ENCODE measurements around the gene SLC22A31.

The SLC22A31 gene

GRCh38 chr16:89216315-89217137, 16.2 kb upstream of the SLC22A31 start:
- peak; percentile 88 for DNase-seq (ENCODE audit: low spot score)

DNA sequence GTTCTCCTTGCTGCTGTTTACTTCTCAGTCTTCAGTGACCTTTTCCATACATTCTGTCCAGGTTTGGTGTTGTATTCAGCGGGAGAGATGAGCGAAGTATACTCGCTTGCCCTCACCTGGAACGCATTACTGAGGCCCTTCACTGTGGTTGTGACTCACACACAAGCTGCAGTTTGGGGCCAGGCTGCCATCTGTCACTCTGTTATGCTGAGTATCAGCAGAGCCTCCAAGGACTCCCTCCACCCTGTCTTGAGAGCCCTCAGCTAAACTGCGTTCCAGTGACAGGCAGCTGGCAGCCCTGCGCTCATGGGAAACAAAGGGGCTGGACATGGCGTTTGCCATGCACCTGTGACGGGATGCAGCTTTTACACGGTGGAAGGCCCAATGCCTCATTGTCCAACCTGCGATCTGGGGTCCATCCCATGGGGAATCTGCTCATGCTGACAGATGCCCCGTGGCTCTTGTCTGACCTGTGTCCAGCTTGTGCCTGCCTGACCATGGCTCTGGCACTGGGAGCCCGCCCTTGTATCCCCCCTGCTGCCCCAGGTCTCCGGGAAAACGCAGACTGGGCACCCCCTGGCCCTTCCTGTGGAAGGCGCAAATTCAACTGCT, 10.7 kb upstream of the SLC22A31 start:
- no peak for DNase-seq (ENCODE audit: low spot score)

DNA sequence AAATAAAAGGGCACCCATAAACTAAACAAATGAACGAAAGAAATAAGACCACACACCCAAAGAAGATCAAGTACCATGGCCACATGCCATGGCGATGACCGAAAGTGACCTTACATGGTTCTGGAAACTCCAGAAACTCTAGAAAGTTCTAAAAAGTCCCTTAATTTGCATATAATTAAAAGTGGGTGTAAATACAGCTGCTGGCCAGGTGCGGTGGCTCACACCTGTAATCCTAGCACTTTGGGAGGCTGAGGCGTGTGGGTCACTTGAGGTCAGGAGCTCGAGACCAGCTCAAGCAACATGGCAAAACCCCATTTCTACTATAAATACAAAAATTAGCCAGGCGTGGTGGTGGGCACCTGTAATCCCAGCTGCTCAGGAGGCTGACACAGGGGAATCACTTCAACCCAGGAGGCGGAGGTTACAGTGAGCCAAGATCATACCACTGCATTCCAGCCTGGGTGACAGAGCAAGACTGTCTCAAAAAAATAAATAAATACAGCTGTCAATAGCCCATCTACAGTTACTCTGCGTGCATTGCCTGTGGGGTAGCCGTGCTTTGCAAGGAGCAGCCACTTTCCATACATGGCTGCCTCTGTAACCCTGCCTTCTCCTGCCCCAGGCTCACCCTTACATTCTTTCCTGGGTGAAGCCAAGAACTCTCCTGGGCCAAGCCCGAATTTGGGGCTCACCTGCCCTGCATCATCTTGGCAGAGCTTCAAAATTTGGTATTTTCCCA, 10.0 kb upstream of the SLC22A31 start:
- DNase-seq (ENCODE audit: low spot score): no peak

- DNase-seq (ENCODE audit: low spot score): no peak
Observed at GRCh38 chr16:89209522-89210044, 9.2 kb upstream of the SLC22A31 start.

DNA sequence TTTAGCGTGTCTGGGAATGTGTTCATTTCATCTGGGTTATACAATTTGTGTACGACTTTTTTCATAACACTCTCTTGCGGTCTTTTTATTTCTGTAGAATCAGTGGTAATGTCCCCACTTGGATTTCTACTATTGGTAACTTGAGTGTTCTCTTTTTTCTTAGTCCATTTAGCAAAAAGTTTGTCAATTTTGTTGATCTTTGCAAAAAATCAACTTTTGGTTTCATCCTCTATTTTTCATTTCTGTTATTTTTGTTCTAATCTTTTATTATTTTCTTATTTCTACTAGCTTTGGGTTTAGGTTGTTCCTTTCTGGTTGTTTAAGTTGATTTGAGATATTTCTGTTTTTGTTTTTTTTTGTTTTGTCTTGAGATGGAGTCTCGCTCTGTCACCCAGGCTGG, 7.7 kb upstream of the SLC22A31 start:
- no peak for DNase-seq (ENCODE audit: low spot score)

DNA sequence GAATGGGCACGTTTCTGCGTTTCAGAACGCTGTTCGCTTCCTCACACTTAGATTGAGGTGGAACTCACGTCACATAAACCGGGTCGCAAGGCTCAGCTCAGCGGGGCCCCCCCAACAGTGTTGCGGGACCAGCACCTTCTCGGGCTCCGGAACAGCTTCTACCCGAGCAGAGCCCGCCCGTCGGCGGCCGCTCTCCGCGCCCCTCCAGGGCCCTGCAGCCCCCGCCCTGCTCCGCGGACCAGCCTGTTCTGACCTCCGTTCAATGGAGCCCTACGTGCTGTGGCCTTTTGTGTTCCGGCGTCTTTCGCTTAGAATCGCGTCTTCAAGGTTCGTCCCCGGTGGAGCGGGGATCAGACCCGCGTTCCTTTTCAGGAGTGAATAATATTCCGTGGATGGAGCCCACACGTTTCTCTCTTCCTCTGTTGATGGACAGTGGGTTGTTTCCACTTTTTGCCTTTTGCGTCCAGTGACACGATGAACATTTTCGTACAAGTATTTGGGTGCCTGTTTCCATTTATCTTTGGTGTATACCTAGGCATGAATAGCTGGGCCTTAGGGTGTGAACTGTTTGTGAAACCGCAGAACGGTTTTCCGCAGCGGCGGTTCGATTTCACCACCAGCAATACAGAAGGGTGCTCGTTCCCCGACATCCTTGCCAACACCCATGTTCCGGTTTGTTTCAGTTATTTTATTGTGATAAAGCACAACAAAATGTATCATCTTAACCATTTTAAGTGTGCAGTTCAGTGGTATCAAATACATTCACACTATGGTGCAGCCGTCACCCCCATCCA, 2.3 kb upstream of the SLC22A31 start:
- DNase-seq (ENCODE audit: low spot score): no peak

GRCh38 chr16:89201439-89202377, 1.4 kb upstream of the SLC22A31 start:
- DNase-seq (ENCODE audit: low spot score): peak; percentile 69

- DNase-seq (ENCODE audit: low spot score): no peak
Observed at GRCh38 chr16:89200850-89201411, 594 bp upstream of the SLC22A31 start.

- DNase-seq (ENCODE audit: low spot score): no peak
Observed at GRCh38 chr16:89199241-89200123, 855 bp downstream of the SLC22A31 start.

DNA sequence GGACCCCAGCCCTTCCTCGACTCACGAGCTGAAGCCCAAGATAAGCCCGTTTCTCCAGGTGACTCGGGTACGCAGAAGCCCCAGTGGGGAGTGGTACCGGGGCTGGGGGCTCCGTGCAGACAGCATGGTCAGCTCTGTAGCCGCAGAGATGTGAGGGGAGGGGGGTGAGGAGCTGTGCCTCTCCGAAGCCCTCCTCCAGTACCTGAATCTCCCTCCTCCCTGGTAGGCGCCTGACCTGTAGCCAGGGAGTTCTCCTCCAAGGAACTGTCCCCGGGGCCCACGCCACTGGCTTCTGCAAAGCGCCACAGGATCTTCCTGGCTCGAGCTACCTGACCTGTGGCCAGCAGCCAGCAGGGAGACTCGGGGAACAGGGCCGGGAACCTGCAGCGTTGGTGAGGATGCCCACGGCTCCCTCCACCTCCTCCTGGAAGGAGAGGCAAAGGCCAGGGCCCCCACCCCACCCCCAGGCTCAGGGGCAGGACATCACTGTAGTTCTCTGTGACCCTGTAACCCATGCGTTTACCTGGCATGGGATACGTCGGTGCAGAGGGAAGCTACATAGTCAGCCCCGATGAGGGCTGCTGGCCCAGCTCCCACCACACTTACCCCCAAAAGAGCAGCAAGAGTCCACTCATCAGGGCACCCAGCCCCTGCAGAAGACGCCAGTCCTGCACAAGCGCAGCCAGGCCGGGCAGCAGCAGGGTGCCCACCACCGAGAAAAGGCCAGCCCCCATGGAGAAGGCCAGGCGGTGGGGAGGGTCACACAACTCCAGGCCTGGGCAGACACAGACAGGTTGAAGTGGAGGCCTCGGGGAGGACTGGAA, 1.7 kb downstream of the SLC22A31 start:
- no peak for DNase-seq (ENCODE audit: low spot score)

GRCh38 chr16:89197633-89198416, 2.5 kb downstream of the SLC22A31 start:
- DNase-seq (ENCODE audit: low spot score): no peak

DNA sequence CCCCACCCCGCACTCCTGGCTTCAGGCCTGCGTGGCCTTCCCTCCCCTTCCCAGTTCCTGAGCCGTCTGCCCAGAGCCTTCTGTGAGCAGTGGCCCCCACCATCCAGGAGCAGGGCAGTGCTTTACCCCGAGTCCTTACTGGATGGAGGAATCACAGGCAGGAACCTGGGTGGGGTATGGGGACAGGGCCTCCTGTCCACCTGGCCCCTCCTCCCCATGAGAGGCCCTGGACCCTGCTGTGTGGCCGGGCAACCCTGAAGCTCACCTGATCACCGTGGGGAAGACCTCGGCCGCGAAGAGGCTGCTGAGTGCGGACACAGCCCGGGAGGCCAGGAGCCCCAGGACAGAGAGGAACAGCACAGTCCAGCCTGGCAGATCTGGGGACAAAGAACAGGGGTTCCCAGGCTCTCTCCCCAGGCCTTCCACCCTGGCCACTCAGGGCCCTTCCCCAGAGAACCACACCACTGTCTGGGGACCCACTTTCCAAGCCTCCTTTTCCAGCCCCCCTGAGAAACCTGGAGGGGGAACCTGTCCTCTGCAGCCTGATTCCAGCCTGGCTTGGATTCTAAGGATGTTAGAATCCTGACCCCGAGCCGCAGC, 3.2 kb downstream of the SLC22A31 start:
- DNase-seq (ENCODE audit: low spot score): no peak

GRCh38 chr16:89195521-89196171, 4.7 kb downstream of the SLC22A31 start:
- no peak for DNase-seq (ENCODE audit: low spot score)

- DNase-seq (ENCODE audit: low spot score): no peak
Observed at GRCh38 chr16:89194340-89195311, 5.7 kb downstream of the SLC22A31 start.

- DNase-seq (ENCODE audit: low spot score): no peak
Observed at GRCh38 chr16:89193576-89194293, 6.6 kb downstream of the SLC22A31 start.
